CD4-positive, alpha-beta T cell treated with Interleukin-4 for 4 hours (primary cell): ENCODE measurements around the gene HOXD10.

Experiments used
- DNase-seq: peaks from one replicate; pipeline ENCODE4 v3.0.0-alpha.2; 2020

The HOXD10 gene

DNA sequence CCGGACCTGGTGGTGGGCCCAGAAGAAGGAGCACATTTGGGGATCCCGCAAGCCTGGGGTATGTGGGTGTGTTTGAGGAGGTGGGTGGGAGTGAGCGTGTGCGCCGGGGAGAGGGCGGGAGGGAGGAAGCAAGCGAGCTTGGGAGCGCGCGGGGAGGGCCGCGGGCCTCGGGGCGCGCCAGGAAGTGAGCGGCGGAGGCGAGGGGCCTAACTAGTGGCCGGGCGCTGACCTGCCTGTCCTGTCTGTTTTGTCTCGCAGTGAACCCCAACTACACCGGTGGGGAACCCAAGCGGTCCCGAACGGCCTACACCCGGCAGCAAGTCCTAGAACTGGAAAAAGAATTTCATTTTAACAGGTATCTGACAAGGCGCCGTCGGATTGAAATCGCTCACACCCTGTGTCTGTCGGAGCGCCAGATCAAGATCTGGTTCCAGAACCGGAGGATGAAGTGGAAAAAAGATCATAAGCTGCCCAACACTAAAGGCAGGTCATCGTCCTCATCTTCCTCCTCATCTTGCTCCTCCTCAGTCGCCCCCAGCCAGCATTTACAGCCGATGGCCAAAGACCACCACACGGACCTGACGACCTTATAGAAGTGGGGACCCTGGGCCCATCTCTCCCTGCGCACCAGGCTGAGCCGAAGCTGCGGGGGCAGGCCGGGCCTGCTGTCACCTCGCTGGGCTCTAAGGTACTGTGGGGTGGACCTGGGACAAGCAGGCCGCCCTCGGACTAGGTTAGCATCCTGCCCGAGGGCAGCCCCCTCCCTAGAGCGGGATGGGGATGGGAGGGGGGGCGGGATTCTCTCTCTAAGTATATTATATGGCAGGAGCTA is 36.0 kb downstream of the HOXD10 start:
- DNase-seq, result no peak

DNA sequence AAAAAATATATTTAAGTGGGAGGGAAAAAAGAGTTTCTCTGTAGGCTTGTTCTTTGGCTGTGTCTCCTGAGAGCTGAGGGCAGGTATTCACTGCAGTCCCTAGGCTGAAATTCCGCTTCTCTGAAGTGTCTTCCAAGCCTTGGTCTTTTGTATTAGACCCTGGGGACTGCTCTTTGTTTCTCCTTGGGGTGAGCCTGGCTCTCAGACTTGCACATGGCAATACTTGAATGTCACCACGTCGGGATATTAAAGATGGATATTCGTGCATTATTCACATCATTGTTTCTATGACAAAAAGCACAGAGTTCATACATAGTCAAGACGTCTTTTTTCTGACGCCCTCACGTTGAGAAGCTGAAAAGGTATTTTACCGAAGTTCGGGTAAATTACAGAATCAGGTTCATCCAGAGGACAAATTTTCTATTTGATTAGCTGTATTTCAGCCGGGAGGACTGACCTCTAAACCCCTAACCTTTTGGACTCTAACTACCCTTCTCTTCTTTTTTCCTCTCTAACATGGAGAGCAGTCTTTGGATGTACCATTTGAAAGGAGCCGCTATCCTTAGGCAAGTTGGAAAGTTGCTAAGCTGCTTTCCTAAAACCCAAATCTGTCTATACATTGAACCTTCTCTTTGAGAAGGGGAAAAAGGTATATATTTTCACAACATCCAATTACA is 38.1 kb downstream of the HOXD10 start:
- DNase-seq, result no peak

- no peak for DNase-seq
Observed at GRCh38 chr2:176155356-176156044, 38.9 kb downstream of the HOXD10 start.

GRCh38 chr2:176156301-176156806 is 39.8 kb downstream of the HOXD10 start:
- no peak for DNase-seq

DNA sequence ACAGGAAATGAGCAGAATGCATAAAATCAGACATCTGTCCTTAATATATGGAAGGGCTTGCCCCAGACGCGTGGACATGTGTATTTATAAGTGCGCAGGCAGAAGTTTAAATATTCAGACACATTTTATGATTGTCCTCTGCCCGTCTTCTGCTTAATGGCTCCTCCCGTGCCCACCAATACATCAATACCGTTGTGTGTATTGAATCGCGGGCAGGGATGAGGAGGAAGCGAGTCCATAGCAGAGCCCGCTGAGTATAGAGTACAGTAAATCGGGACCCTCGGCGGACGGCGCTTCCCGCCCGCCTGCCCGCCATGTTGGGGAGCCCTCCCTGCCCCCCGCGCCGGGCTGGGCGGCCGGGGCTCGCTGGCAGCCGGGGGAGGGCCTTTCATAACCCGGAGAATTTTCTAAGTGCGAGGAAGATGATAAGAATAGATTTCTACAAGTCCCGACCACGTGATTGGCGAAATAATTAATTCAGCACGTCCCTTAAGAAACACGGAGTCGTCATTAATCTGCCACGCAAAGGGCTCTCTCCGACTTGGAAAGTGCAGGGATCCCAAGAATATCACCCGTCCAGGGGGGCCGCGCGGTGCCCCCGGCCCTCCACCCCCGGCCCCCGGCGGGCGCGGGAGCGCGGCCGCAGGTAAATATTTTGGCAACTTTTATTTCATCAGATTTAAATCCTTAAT is 40.4 kb downstream of the HOXD10 start, which contains the start of gene HOXD3:
HOXD3 (plus strand) TSS at position 501 of the 692 bp plus-strand sequence. CDS start 11,808 bp downstream, outside the sequence.
- DNase-seq, result no peak

DNA sequence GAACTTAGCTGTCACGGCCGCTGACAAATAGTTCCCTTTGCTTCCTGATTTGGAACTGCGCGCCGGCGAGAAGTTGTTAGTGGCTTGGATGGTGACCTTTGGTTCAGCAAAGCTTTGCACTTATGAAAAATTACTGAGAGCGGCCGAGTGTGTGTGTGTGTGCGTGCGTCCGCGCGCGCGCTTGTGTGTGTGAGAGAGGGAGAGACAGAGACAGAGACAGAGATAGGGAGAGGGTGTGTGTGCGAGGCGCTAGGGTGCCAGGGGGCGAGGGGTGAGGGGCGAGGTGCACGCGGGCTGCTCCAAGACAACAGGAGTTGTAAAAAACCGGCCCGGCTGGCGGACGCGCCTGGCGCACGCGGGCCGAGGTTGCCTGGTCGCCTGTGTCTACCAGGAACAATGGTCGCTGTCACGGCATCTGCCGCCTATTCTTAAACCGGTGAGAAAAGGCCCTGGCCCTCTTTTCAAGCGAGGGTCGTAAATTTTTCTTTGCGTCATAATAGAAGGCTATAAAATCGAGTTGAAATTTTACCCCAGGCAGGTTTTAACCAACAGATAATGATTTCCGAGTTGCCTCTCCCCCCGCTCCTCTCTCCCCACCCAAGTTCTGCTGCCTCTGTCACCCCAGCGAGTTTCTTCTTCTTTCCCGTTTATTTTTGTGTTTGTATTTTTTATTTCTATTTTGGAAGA is 41.1 kb downstream of the HOXD10 start:
- no peak for DNase-seq

DNA sequence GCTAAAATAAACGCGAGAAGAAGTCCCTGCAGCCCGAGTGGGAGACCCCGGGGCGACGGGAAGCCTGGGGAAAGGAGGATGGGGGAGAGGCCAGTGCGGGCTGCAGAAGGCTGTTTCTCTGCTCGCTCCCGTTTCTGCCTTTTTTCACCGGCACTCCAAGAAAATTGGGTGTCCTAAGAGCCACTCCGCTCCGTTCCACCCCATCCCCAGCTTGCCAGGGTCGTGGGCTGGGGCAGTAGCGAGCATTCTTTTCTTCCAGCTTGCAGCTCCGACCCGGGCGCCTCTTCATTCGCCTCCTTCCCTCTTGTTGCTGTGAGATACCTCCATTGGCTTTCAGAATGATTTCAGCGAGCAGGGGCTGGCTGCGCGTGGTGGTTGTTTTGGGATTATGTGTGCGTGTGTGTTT is 41.6 kb downstream of the HOXD10 start:
- DNase-seq, result no peak

DNA sequence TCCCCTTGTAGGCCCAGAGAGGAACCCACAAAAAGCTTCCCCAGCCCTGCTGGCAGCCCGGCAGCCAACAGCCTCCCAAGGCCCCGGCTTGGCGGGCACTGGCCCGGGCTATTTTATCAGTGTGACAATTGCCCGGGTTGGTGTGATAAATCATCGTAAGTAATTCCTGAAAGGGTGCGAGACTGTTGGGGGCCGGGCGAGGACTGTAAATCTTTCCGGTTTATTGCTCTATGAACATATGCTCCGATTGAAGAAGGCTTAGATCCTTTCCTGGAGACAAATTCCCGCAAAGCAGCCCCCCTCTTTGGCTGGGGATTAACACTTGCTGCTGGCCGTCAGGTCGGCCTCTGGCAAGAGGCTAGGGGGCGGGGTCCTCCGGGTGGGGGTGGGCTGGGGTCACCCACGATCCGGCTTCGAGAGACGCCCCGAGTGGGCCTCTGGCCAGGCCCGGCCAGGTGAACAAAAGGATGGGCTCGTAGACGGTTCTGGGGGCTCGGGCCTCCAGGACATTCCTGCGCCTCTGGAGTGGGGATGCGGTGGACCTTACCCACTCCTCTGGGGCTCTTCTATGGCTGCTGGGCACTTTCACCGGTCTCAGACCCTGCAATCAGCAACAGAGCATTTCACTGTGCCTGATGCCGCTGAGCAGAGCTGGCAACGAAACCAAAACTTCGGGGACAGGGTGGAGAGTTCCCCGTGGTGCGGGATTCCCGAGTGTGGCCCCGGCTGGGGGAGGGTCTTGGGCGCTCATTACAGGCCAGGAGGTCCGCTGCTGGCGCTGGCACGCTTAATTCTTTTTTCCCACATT is 42.5 kb downstream of the HOXD10 start:
- no peak for DNase-seq

GRCh38 chr2:176159663-176160250 is 43.2 kb downstream of the HOXD10 start:
- DNase-seq, result no peak

- DNase-seq, result no peak
Observed at GRCh38 chr2:176160251-176160985, 43.8 kb downstream of the HOXD10 start.

DNA sequence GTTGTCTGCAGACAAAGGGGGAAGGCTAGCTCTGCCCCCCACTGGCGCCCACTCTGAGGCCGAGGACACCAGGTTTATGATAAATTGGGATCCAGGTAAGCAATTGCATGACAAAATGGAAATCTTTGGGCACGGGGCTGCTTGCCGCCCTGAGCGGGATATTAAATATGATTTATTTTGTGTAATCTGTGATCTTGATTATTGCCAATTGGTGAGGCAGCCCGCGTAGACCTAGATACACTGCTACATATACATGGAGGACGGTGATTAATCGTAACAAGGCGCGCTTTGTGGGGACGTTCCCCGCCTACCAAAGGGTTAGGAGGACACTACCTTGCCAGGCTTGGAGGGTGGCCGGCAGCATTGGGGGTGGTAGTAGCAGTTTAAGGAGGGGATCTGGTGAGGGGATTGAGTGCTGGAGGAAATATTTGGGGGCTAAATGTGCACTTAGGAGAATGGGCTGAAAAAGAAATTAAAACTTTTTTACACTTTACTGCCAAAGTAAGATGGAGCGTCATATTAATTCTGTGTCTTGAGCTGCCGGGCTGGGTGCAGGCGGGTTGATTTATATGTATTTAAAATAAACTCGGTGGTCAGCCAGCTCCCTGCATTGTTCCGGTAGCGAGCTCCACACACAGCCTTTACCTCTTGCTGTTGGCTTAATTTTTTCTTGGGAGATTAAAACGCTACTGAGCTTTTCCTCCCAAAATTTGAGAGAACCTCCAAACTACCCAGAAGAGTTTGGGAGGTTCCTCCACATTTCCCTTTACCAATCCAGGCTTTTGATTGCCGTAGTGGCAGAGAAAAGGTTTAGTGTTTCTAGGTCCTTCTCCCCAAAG is 44.6 kb downstream of the HOXD10 start:
- no peak for DNase-seq

DNA sequence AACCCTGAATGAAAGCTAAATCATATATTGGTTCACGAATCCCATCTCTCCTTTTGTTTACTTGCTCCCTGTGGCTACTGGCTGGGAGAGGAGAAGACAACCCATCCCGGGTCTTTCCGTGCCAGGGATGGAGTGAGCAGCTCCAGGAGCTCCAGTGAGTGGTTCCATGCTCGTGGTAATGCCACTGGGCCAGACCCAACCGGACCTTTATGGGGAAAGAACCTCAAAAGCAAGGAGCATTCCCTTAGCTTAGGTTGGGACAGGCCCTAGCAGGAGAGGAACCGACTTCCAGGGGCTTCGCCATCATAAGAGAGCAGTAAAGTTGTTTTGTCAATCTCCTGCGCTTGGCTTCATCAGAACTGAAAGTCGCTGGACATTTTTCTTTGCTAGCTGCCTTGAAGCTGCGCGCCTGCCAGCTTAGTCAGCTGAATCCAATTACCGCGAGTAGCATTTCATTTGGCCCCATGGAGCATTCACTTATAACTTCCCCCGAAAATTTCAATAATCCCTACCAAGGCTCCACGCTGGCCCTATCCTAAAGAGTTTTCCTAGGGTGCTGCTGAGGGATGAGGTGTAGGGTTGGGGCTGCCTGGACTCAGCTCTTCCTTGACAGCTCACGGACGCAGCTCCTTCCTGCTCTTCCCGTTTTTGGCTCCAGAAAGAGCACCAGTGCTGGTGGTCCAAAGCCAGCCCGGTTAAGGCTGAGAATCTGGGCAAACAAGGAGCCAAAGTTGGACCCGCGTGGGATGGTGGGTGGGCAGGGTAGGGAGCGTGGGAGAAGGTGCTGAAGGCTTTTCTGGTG is 45.4 kb downstream of the HOXD10 start:
- no peak for DNase-seq

GRCh38 chr2:176162911-176163671 is 46.5 kb downstream of the HOXD10 start:
- DNase-seq, result no peak

GRCh38 chr2:176163672-176164056 is 47.1 kb downstream of the HOXD10 start:
- no peak for DNase-seq

- DNase-seq, result no peak
Observed at GRCh38 chr2:176164201-176164600, 47.6 kb downstream of the HOXD10 start.

- no peak for DNase-seq
Observed at GRCh38 chr2:176164611-176165369, 48.2 kb downstream of the HOXD10 start.
